NCI-H1694 treated with DMSO at 0.1 percent for 48 hours (cell line): ENCODE measurements around the gene ADARB2.

Experiments
- DNase-seq: peaks from one replicate; lab custom pipeline; 2025; lab: John Stamatoyannopoulos, UW

ADARB2 gene

GRCh38 chr10:1594372-1595241 is 142.7 kb downstream of the ADARB2 start:
- DNase-seq = no peak

- no peak for DNase-seq
Observed at GRCh38 chr10:1591742-1592141, 145.6 kb downstream of the ADARB2 start.

- DNase-seq = no peak
Observed at GRCh38 chr10:1591045-1591444, 146.3 kb downstream of the ADARB2 start.

GRCh38 chr10:1589257-1589656 is 148.1 kb downstream of the ADARB2 start:
- no peak for DNase-seq

GRCh38 chr10:1582739-1583138 is 154.6 kb downstream of the ADARB2 start:
- no peak for DNase-seq

- no peak for DNase-seq
Observed at GRCh38 chr10:1581189-1581588, 156.1 kb downstream of the ADARB2 start.

GRCh38 chr10:1579671-1580070 is 157.7 kb downstream of the ADARB2 start:
- DNase-seq = no peak

GRCh38 chr10:1579141-1579491 is 158.2 kb downstream of the ADARB2 start:
- DNase-seq = no peak

- DNase-seq = no peak
Observed at GRCh38 chr10:1578392-1579140, 158.8 kb downstream of the ADARB2 start.

- DNase-seq = no peak
Observed at GRCh38 chr10:1577945-1578344, 159.4 kb downstream of the ADARB2 start.

- no peak for DNase-seq
Observed at GRCh38 chr10:1577373-1577770, 160.0 kb downstream of the ADARB2 start.

- no peak for DNase-seq
Observed at GRCh38 chr10:1576467-1577372, 160.6 kb downstream of the ADARB2 start.

- DNase-seq = no peak
Observed at GRCh38 chr10:1575481-1576244, 161.7 kb downstream of the ADARB2 start.

GRCh38 chr10:1574719-1575118 is 162.6 kb downstream of the ADARB2 start:
- no peak for DNase-seq

- DNase-seq = no peak
Observed at GRCh38 chr10:1573981-1574380, 163.3 kb downstream of the ADARB2 start.

- DNase-seq = no peak
Observed at GRCh38 chr10:1573334-1573969, 163.9 kb downstream of the ADARB2 start.

- no peak for DNase-seq
Observed at GRCh38 chr10:1572519-1573333, 164.6 kb downstream of the ADARB2 start.

- DNase-seq = no peak
Observed at GRCh38 chr10:1571587-1572237, 165.6 kb downstream of the ADARB2 start.

- no peak for DNase-seq
Observed at GRCh38 chr10:1570416-1571051, 166.8 kb downstream of the ADARB2 start.
